ENCODE data around the gene CWF19L1. TPM values are rescaled to one million over a fixed set of nuclear protein-coding genes. Genes with fewer than 3 reads are reported as not detected.

CWF19L1 gene
- total and polyA plus RNA-seq, 4 donors: 5.3 to 15.7 (median 8.0) TPM

- 95% methylated on average over 7 of the region's 7 CpGs for WGBS
- H3K27me3 ChIP-seq (ENCODE audit: control insufficient read depth in 4 of 4, insufficient read depth in 4 of 4, low read length in 3 of 4): no peaks in the 10 kb centered on the region
- H3K9ac ChIP-seq (ENCODE audit: low read depth in 1 of 2, low read length in 2 of 2): no peak overlapping the region
- H3K4me1 ChIP-seq (ENCODE audit: control insufficient read depth in 4 of 4, insufficient read depth in 4 of 4, low read length in 3 of 4): no peaks in the 10 kb centered on the region
- H3K27ac ChIP-seq (ENCODE audit: low read depth in 1 of 2, low read length in 2 of 2): no peak overlapping the region
- H3K36me3 ChIP-seq (ENCODE audit: control insufficient read depth in 4 of 4, insufficient read depth in 3 of 4, low read depth in 1 of 4, low read length in 3 of 4): peaks cover 7 to 48% (median 22%) of the 10 kb centered on the region in 4 donors
- H3K4me3 ChIP-seq (ENCODE audit: low read depth in 1 of 3, low read length in 3 of 3): no peak overlapping the region
- no peak for DNase-seq (ENCODE audit: low spot score)
- no peak for TF ChIP-seq JUND (IDR thresholded peaks at IDR 0.05)
- no peak for TF ChIP-seq NR2F2 (IDR thresholded peaks at IDR 0.05)
- TF ChIP-seq GABPA (IDR thresholded peaks at IDR 0.05 in 1 of 2, conservative IDR thresholded peaks at IDR 0.05 in 1 of 2): no peak
- TF ChIP-seq REST (IDR thresholded peaks at IDR 0.05): no peak
- TF ChIP-seq FOXA2 (IDR thresholded peaks at IDR 0.05): no peak
- TF ChIP-seq CTCF (IDR thresholded peaks at IDR 0.05; ENCODE audit: low read depth, low read length, missing input control): no peak
- no peak for TF ChIP-seq YY1 (IDR thresholded peaks at IDR 0.05)
- TF ChIP-seq RXRA (IDR thresholded peaks at IDR 0.05): no peak
- no peak for TF ChIP-seq ATF3 (IDR thresholded peaks at IDR 0.05)
- TF ChIP-seq RAD21 (IDR thresholded peaks at IDR 0.05): no peak
- TF ChIP-seq ZBTB33 (IDR thresholded peaks at IDR 0.05): no peak
- TF ChIP-seq SP1 (IDR thresholded peaks at IDR 0.05): no peak
- no peak for TF ChIP-seq EGR1 (IDR thresholded peaks at IDR 0.05; ENCODE audit: low read depth in 2 of 2)
- TF ChIP-seq FOXA1 (IDR thresholded peaks at IDR 0.05): no peak
- no peak for TF ChIP-seq MAX (IDR thresholded peaks at IDR 0.05)
- no peak for TF ChIP-seq HNF4A (conservative IDR thresholded peaks at IDR 0.05)
- no peak for TF ChIP-seq HNF4G (IDR thresholded peaks at IDR 0.05)
- no peak for TF ChIP-seq TAF1 (conservative IDR thresholded peaks at IDR 0.05)
- no peaks in the 10 kb centered on the region for H3K9me3 ChIP-seq (ENCODE audit: control insufficient read depth in 4 of 4, low read length in 3 of 4)
Measured at GRCh38 chr10:100238429-100238828, 29.0 kb downstream of the CWF19L1 start.
